ENCODE measurements around the gene U2AF1L4. TPM values are rescaled to one million over a fixed set of nuclear protein-coding genes. Genes with fewer than 3 reads are reported as not detected.

U2AF1L4 gene
- total RNA-seq, 1 donor from 2014 or later: 29.7 TPM

GRCh38 chr19:35712567-35713505 lies 32.4 kb downstream of the U2AF1L4 start:
- DNase-seq (ENCODE audit: low spot score): peak; percentile 64
- Mint-ChIP-seq H3K27me3 (ENCODE audit: insufficient read depth) (no peaks in the 10 kb centered on the region), H3K4me1 (ENCODE audit: low read depth) (peaks cover 53% of the 10 kb centered on the region), H3K36me3 (ENCODE audit: low read depth) (peaks cover 25% of the 10 kb centered on the region), H3K9me3 (no peaks in the 10 kb centered on the region), H3K27ac (peak overlapping the region; percentile 95), H3K4me3 (peak overlapping the region; percentile 99)
- intact Hi-C loops (cut with micrococcal nuclease): loop anchor here (1.0 kb wide), 1 partner anchor 218 kb away; no protein-coding TSS in a partner anchor

GRCh38 chr19:35710784-35711723 lies 34.2 kb downstream of the U2AF1L4 start:
- H3K4me1 Mint-ChIP-seq (ENCODE audit: low read depth): peaks cover 46% of the 10 kb centered on the region
- H3K4me3 Mint-ChIP-seq: peak overlapping the region; percentile 63
- peak; percentile 63 for DNase-seq (ENCODE audit: low spot score)
- H3K36me3 Mint-ChIP-seq (ENCODE audit: low read depth): peaks cover 18% of the 10 kb centered on the region
- H3K9me3 Mint-ChIP-seq: no peaks in the 10 kb centered on the region
- peak overlapping the region; percentile 95 for H3K27ac Mint-ChIP-seq
- intact Hi-C loops (cut with micrococcal nuclease): loop anchor here (1.0 to 2.0 kb wide), 3 partner anchors 9 to 188 kb away; no protein-coding TSS in a partner anchor
- no peaks in the 10 kb centered on the region for H3K27me3 Mint-ChIP-seq (ENCODE audit: insufficient read depth)

- no peak for DNase-seq (ENCODE audit: low spot score)
- intact Hi-C loops (cut with micrococcal nuclease): no loop called here
- no peaks in the 10 kb centered on the region for H3K27me3 Mint-ChIP-seq (ENCODE audit: insufficient read depth)
- no peak overlapping the region for H3K27ac Mint-ChIP-seq
- H3K36me3 Mint-ChIP-seq (ENCODE audit: low read depth): peaks cover 2% of the 10 kb centered on the region
- H3K9me3 Mint-ChIP-seq: no peaks in the 10 kb centered on the region
- H3K4me3 Mint-ChIP-seq: no peak overlapping the region
- H3K4me1 Mint-ChIP-seq (ENCODE audit: low read depth): peaks cover 30% of the 10 kb centered on the region
Measured at GRCh38 chr19:35708391-35708790, 36.8 kb downstream of the U2AF1L4 start.

- no peak for DNase-seq (ENCODE audit: low spot score)
- Mint-ChIP-seq H3K4me3 (no peak within 1 kb of the TSS), H3K27ac (no peak within 1 kb of the TSS), H3K9me3 (no peaks in the 10 kb centered on the region), H3K36me3 (ENCODE audit: low read depth) (peaks cover 2% of the 10 kb centered on the region), H3K27me3 (ENCODE audit: insufficient read depth) (no peaks in the 10 kb centered on the region), H3K4me1 (ENCODE audit: low read depth) (peaks cover 11% of the 10 kb centered on the region)
- intact Hi-C loops (cut with micrococcal nuclease): no loop called here
Measured at GRCh38 chr19:35704218-35704617, 41.0 kb downstream of the U2AF1L4 start, which contains the start of gene ZBTB32. ZBTB32 (plus strand) TSS chr19:35704558; CDS start chr19:35714627, 10,069 bp downstream.

- Mint-ChIP-seq H3K27me3 (ENCODE audit: insufficient read depth) (no peaks in the 10 kb centered on the region), H3K36me3 (ENCODE audit: low read depth) (peaks cover 2% of the 10 kb centered on the region), H3K4me1 (ENCODE audit: low read depth) (peaks cover 17% of the 10 kb centered on the region), H3K9me3 (no peaks in the 10 kb centered on the region), H3K27ac (no peak overlapping the region), H3K4me3 (no peak overlapping the region)
- DNase-seq (ENCODE audit: low spot score): no peak
- intact Hi-C loops (cut with micrococcal nuclease): loop anchor here (2.0 kb wide), 2 partner anchors 55 to 59 kb away; partner anchors contain the start of gene PROSER3
Measured at GRCh38 chr19:35703343-35703742, 41.9 kb downstream of the U2AF1L4 start.

- peaks cover 18% of the 10 kb centered on the region for H3K4me1 Mint-ChIP-seq (ENCODE audit: low read depth)
- peak overlapping the region; percentile 95 for H3K4me3 Mint-ChIP-seq
- peaks cover 2% of the 10 kb centered on the region for H3K36me3 Mint-ChIP-seq (ENCODE audit: low read depth)
- intact Hi-C loops (cut with micrococcal nuclease): loop anchor here (1.0 to 2.0 kb wide), 7 partner anchors 8 to 293 kb away; partner anchors contain the start of genes LIN37, PROSER3 and SDHAF1
- peak; percentile 93 for DNase-seq (ENCODE audit: low spot score)
- peak overlapping the region; percentile 97 for H3K27ac Mint-ChIP-seq
- no peaks in the 10 kb centered on the region for H3K27me3 Mint-ChIP-seq (ENCODE audit: insufficient read depth)
- no peaks in the 10 kb centered on the region for H3K9me3 Mint-ChIP-seq
Measured at GRCh38 chr19:35702223-35703012, 42.8 kb downstream of the U2AF1L4 start.

GRCh38 chr19:35696835-35697234 lies 48.4 kb downstream of the U2AF1L4 start:
- Mint-ChIP-seq H3K9me3 (no peaks in the 10 kb centered on the region), H3K27me3 (ENCODE audit: insufficient read depth) (no peaks in the 10 kb centered on the region), H3K4me3 (no peak overlapping the region), H3K4me1 (ENCODE audit: low read depth) (peaks cover 32% of the 10 kb centered on the region), H3K36me3 (ENCODE audit: low read depth) (no peaks in the 10 kb centered on the region), H3K27ac (peak overlapping the region; percentile 48)
- DNase-seq (ENCODE audit: low spot score): no peak
- intact Hi-C loops (cut with micrococcal nuclease): no loop called here

GRCh38 chr19:35695895-35696422 lies 49.3 kb downstream of the U2AF1L4 start:
- Mint-ChIP-seq H3K4me1 (ENCODE audit: low read depth) (peaks cover 32% of the 10 kb centered on the region), H3K36me3 (ENCODE audit: low read depth) (no peaks in the 10 kb centered on the region), H3K9me3 (no peaks in the 10 kb centered on the region), H3K27me3 (ENCODE audit: insufficient read depth) (no peaks in the 10 kb centered on the region), H3K27ac (no peak overlapping the region), H3K4me3 (no peak overlapping the region)
- no peak for DNase-seq (ENCODE audit: low spot score)
- intact Hi-C loops (cut with micrococcal nuclease): no loop called here

- no peaks in the 10 kb centered on the region for H3K27me3 Mint-ChIP-seq (ENCODE audit: insufficient read depth)
- H3K27ac Mint-ChIP-seq: peak overlapping the region; percentile 38
- H3K4me1 Mint-ChIP-seq (ENCODE audit: low read depth): peaks cover 27% of the 10 kb centered on the region
- intact Hi-C loops (cut with micrococcal nuclease): loop anchor here (1.0 to 5.0 kb wide), 9 partner anchors 8 to 237 kb away; partner anchors contain the start of genes ARHGAP33, NFKBID, PSENEN and U2AF1L4
- peak; percentile 86 for DNase-seq (ENCODE audit: low spot score)
- H3K9me3 Mint-ChIP-seq: no peaks in the 10 kb centered on the region
- no peaks in the 10 kb centered on the region for H3K36me3 Mint-ChIP-seq (ENCODE audit: low read depth)
- no peak overlapping the region for H3K4me3 Mint-ChIP-seq
Measured at GRCh38 chr19:35693835-35694599, 51.2 kb downstream of the U2AF1L4 start.

- Mint-ChIP-seq H3K4me3 (no peak overlapping the region), H3K27ac (peak overlapping the region; percentile 38), H3K4me1 (ENCODE audit: low read depth) (peaks cover 21% of the 10 kb centered on the region), H3K27me3 (ENCODE audit: insufficient read depth) (no peaks in the 10 kb centered on the region), H3K36me3 (ENCODE audit: low read depth) (no peaks in the 10 kb centered on the region), H3K9me3 (no peaks in the 10 kb centered on the region)
- intact Hi-C loops (cut with micrococcal nuclease): loop anchor here (1.0 to 5.0 kb wide), 7 partner anchors 24 to 238 kb away; partner anchors contain the start of genes ARHGAP33, PSENEN and U2AF1L4
- no peak for DNase-seq (ENCODE audit: low spot score)
Measured at GRCh38 chr19:35693422-35693821, 51.8 kb downstream of the U2AF1L4 start.
